NCI-H187 treated with DMSO at 0.1 percent for 48 hours (cell line): ENCODE results near the gene DNASE1L3.

ENCODE experiments used
- DNase-seq: peaks from one replicate; lab custom pipeline; 2025; lab: John Stamatoyannopoulos, UW

Gene DNASE1L3

DNA sequence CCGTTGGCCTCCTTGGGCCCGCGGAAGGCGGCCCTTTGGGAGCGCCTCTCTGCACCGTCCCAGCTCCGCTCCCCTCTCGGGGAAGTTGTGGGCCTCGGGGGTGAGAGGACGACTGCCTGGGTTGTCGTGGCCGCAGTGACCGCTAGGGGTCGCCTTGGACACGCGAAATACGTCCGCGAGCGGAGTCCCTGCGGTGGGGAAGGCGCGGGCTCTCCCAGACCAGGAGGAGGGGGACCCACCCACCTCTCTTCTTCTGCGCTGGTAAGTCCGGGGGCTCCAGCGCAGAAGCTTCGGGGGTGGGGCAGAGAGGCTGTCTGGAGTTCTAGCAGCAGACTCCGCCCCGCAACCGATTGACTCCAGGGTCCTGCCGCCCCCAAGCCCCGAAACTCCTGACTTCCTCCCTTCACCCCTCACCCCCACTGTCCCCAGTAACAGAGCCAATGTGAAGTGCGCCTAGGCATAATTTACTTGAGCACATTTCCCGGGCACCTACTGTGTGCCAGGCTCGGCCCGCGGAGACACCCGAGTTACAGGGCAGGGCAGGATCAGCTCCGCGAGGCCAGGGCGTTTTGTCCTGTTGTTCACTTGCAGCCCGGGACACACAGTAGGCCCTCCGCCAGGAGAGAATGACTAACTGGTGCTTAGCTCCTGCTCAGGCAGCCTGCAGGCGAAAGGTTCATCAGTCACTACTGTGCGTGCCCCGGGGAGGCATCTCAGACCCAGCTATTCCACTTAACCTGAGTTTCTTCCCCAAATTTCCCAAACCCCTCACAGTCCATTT lies 32.8 kb downstream of the DNASE1L3 start:
- DNase-seq, result no peak

DNA sequence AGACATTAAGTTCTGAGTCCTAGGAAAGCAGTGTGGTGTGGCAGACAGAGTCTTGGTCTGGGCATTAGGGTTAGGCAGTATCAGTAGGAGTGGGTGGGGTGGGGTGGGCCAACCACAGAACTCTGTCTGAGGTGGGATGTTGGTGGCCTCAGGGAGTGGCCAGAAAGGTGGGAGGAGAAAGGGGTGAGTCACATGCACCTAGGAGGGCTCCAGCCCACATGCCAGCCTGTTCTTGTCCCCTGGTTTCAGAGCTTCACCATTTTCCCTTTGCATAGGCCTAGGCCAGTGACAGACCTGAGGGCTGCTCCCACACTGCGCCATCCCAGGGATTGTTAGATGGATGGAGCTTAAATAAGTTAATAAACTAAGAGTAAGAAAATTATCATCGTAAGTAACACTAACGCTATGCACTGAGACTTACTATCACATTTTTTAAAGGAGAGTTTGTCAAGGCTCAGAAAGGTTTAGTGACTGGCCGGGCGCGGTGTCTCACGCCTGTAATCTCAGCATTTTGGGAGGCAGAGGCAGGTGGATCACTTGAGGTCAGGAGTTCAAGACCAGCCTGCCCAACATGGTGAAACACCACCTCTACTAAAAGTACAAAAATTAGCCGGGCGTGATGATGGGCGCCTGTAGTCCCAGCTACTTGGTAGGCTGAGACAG lies 33.8 kb downstream of the DNASE1L3 start:
- no peak for DNase-seq

DNA sequence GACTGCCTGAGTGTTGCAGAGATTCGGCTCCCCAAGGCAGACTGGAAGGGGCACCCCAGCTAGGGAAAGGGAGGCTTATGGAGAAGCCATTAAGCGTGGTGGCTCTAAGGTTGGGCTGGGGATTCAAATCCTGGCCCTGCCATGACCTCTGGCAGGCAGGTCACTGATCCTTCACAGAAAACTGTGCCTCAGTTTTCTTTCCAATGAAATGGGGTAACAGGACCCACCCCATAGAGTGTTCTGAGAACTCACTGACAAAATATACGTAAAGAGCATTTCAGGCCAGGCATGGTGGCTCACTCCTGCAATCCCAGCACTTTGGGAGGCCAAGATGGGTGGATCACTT lies 34.6 kb downstream of the DNASE1L3 start:
- no peak for DNase-seq

- DNase-seq, result no peak
Observed at GRCh38 chr3:58175437-58176184, 35.2 kb downstream of the DNASE1L3 start.

DNA sequence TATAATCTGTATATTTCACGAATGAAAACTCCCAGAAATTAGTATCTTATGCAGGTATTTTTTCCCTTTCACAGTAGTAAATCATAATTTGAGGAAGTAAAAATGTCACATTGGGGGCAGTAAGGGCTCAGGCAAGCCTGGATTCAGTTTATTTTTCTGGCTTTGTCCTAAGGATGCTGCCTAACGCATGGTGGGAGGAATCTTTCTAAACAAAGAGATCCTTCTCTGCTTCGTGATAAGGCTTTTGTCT lies 35.7 kb downstream of the DNASE1L3 start:
- DNase-seq, result no peak

DNA sequence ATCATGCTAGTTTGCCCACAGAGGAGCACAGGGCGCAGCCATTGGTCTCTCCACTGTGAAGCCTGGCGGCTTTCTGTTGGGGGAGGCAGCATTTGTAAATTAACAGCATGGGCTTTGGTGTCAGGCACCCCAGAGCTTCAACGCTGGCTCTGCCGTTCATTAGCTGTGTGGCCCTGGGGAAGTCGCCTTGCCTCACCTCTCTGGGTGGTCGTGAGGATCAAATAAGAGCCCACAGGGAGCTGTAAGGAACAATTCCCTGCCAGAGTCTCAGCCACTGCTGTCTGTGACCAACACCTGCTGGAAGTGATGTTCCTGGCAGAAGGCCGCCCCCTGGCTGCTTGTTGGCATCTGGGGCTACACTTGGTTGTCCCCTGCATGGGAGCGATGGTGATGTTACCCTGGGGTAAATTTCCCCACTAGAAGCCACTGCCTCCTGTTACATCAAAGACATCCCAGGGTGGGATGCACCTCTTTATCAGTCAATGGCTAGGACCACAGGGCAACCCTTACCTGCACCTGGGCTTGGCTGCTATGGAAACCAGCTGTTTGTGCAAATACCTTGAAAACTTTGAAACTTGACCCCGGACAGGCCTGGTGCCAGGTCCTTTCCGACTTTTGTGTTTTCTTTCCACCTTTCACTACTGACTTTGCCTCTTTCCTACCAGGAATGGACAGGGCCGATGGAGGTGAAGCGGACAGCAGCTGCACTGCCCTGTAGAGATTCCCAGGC lies 36.9 kb downstream of the DNASE1L3 start:
- no peak for DNase-seq

GRCh38 chr3:58173029-58173668 lies 37.6 kb downstream of the DNASE1L3 start:
- DNase-seq, result no peak

DNA sequence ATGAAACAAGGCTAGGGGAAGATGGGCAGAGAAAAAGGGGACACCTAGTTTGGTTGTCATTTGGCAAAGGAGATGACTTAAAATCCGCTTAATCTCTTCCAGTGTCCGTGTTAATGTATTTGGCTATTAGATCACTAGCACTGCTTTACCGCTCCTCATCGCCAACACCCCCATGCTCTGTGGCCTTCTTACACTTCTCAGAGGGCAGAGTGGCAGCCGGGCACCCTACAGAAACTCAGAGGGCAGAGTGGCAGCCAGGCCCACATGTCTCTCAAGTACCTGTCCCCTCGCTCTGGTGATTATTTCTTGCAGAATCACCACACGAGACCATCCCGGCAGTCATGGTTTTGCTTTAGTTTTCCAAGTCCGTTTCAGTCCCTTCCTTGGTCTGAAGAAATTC lies 39.6 kb downstream of the DNASE1L3 start:
- DNase-seq, result no peak

DNA sequence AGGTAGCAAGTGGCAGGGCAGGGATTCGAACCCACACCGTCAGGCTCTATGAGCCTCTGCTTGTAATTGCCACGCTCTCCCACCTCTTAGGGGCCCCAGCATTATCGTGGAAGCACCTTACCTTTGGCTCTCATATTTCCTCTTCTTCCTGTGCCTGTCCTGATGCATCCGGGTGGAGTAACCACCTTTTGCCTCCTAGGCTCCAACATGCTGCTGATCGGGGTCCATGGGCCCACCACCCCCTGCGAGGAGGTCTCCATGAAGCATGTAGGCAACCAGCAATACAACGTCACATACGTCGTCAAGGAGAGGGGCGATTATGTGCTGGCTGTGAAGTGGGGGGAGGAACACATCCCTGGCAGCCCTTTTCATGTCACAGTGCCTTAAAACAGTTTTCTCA lies 40.4 kb downstream of the DNASE1L3 start:
- no peak for DNase-seq

DNA sequence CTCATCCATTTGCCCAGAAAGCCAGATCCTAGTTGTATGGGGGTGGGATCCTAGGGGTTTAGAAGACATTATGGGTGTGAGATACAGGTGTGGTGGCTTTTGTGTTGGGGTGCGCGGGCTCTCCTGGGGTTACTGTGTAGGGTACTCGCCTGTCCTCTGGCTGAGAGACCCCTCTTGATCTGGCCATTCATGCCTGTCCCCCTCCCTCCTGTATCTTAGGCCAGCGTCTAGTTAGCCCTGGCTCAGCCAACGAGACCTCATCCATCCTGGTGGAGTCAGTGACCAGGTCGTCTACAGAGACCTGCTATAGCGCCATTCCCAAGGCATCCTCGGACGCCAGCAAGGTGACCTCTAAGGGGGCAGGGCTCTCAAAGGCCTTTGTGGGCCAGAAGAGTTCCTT lies 41.4 kb downstream of the DNASE1L3 start:
- no peak for DNase-seq

DNA sequence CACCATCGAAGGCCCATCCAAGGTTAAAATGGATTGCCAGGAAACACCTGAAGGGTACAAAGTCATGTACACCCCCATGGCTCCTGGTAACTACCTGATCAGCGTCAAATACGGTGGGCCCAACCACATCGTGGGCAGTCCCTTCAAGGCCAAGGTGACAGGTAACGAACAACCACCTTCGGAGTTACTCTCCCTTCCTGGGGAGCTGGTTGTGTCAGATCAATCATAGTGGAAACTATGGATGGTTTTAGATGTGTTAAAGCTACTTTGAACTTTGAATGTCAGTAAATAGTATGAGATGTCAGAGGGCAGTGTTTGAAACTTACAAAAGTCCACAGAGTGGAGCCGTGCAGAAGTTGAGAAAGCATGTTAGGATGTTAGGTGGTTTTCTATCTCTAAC lies 42.3 kb downstream of the DNASE1L3 start:
- DNase-seq, result no peak

DNA sequence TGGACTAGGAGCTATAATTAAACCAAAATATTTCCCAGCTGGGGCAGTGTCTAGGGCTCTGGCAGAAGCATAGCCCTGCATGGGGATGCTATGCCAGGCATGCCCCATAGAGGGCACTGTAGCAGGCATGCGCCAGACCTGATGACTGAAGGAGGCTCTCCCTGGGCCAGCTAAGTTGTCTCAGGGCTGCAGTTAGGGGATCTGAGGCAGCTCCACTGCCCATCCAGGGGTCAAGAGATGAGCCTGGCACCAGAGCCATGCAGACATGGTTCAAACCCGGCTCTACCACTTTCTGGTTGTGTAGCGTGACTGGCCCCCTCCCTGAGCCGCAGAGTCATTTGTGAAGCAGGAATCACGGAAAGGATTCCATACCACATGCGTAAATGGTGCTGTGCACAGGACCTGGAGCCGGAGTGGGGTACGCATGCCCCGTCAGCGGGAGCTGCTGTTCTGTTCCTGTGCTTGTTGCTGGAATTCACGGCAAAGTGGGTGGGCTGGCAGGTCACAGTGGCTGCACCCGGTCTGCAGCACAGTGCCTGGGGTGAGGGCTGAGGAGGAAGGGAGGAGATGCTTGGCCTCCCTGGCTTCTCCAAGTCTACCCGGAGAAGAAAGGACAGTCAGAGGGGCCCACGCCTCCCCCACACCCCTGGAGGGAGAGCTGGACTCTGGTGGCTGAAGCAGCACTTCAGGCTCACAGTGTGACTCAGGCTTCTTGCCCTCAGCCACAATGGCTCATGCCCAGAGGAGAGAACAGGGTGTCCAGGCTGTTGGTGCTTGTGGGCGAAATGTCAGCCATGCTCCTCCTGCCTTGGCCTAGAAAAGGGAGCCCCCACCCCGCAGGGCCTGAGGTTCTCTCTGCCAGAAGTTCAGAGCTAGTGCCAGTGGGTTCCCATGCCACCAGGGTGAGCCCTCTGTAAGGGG lies 43.1 kb downstream of the DNASE1L3 start:
- DNase-seq, result no peak

- no peak for DNase-seq
Observed at GRCh38 chr3:58164906-58165821, 45.6 kb downstream of the DNASE1L3 start.

DNA sequence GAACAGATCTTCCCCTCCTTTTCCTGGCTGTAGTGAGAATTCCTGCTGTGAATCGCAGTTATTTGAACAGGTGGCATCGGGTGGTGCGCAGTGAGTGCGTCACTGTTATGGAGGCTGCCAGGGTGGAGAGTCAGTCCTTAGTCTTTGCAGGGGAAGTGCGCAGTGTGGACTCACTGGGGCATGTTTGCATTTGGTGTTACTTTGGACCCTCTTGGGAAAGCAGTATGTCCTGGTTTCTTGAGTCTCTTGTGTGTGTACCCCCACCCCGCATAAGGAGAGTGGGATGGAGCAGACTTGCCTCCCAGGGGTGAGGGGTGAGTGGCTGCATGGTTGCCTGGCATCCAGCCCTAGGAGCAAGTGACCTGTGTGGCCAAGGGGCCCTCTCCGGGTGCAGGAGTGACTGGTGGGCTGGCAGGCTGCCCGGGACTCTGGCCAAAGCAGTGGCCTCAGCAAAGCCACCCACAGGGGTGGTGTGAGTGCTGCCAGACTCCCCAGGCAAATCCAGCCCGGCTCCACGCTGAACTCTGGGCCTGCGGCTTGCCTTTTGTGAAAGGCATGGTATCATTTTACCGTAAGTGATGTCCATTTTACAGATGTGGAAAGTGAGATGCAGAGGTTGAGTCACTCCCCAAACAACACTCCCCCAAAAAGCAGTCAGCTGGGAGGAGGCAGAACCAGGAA lies 46.4 kb downstream of the DNASE1L3 start:
- no peak for DNase-seq

GRCh38 chr3:58163234-58163633 lies 47.5 kb downstream of the DNASE1L3 start:
- no peak for DNase-seq

DNA sequence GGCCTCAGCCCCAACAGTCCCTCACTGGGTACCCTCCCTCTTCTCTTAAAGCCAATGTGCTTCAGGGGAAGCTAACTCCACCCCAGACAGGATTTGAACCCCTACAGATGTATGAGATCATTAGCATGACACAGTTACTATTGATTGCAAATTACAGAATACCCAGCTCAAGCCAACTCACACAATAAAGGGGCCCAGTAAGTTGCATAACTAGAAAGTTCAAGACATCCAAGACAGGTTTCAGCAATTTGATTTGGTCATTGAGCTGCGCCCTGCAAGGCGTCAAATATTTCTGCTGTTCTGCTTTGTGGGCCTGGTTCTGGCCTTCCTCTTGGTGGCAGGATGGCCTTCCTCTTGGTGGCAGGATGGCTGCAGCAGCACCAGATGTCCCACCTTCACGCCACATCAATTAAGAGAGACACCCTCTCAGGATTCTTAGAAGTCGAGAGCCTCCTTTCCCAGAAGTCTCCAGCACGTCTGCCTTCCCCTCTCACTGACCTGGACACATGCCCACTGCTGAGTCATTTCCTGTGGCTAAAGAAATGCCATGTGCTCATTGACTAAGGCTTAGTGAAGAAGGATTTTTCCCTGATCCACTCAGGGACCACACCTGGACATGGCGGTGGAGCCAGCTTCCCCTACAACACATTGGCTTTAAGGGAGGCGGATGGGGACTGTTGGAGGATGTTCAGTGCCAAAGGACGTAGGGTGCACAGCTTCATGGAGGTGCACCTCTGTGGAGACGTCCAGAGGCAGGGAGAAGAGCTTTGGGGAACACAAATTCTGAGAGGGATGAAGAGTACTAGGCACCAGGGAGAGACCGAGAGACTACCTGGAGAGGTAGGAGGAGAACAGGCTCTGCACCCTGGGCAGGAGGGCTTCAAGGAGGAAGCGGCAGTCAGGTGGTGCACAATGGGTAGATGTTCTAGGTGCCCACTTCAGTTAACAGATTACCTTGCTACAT lies 49.1 kb downstream of the DNASE1L3 start:
- DNase-seq, result no peak

- no peak for DNase-seq
Observed at GRCh38 chr3:58160399-58160798, 50.4 kb downstream of the DNASE1L3 start.

- DNase-seq, result no peak
Observed at GRCh38 chr3:58158442-58159153, 52.2 kb downstream of the DNASE1L3 start.
